Measurements from ENCODE around the gene OTOG. TPM values are rescaled to one million over a fixed set of nuclear protein-coding genes. Genes with fewer than 3 reads are reported as not detected.

The OTOG gene
- polyA plus RNA-seq, 1 experiment = not detected

DNA sequence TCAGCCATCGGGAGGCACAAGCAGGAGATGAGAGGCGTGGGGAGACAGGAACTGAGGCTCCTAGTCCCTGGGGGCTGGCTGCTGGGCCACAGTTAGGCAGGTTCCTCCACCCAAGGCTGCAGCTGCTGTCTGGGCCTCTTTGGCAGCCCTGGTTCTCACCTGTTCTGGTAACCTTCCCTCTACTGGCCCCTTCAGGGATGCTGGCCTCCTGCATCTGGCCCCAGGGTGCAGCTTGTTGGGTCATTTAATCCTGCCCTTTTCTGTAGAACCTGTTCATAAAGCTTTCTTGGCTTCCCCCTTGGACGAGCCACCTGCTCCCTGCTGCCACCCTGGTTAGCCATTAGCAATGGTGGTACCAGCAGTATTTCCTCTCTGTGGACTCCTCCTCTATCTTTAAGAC lies 8.3 kb upstream of the OTOG start:
- TF ChIP-seq, protein P1, sequence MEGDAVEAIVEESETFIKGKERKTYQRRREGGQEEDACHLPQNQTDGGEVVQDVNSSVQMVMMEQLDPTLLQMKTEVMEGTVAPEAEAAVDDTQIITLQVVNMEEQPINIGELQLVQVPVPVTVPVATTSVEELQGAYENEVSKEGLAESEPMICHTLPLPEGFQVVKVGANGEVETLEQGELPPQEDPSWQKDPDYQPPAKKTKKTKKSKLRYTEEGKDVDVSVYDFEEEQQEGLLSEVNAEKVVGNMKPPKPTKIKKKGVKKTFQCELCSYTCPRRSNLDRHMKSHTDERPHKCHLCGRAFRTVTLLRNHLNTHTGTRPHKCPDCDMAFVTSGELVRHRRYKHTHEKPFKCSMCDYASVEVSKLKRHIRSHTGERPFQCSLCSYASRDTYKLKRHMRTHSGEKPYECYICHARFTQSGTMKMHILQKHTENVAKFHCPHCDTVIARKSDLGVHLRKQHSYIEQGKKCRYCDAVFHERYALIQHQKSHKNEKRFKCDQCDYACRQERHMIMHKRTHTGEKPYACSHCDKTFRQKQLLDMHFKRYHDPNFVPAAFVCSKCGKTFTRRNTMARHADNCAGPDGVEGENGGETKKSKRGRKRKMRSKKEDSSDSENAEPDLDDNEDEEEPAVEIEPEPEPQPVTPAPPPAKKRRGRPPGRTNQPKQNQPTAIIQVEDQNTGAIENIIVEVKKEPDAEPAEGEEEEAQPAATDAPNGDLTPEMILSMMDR (IDR thresholded peaks at IDR 0.05; ENCODE audit: insufficient read depth, low read depth, low read length) = no peak
- Histone ChIP-seq H3K4me3 (ENCODE audit: low read depth, low read length) (no peak overlapping the region), H3K36me3 (ENCODE audit: control insufficient read depth, insufficient read depth, low read length) (no peaks in the 10 kb centered on the region), H3K27me3 (ENCODE audit: control insufficient read depth, insufficient read depth, low read length) (peaks cover 9% of the 10 kb centered on the region)
- POLR2A ChIA-PET = no interaction called here
- no peak for DNase-seq (ENCODE audit: low read depth)
- CTCF ChIA-PET = interaction anchor here (0.6 to 1.4 kb wide), 2 partner anchors 10 to 155 kb away, joined by 3 to 4 read pairs; no protein-coding TSS in a partner anchor

DNA sequence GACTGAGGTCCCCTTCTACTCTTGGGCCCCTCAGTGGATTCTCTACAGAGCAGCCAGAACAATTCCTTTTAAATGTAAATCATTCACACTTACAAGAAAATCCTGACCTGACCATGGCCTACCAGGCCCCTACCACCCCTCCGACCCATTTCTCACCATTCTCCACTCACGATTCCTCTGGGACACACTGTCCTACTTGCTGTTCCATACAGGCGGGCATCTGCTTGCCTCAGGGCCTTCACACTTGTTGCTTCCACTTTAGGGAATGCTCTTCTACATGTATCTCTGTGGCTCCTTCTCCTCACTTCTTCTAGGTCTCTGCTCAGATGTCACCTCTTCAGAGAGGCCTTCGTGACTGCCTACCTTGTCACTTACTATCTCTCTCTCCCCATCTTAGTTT lies 6.3 kb upstream of the OTOG start:
- ChIA-PET POLR2A (no interaction called here), CTCF (interaction anchor here (1.4 kb wide), 1 partner anchor 13 kb away, joined by 4 read pairs; no protein-coding TSS in a partner anchor)
- Histone ChIP-seq H3K4me3 (ENCODE audit: low read depth, low read length) (no peak overlapping the region), H3K27me3 (ENCODE audit: control insufficient read depth, insufficient read depth, low read length) (peaks cover 9% of the 10 kb centered on the region), H3K36me3 (ENCODE audit: control insufficient read depth, insufficient read depth, low read length) (no peaks in the 10 kb centered on the region)
- no peak for DNase-seq (ENCODE audit: low read depth)
- TF ChIP-seq, protein P1 (IDR thresholded peaks at IDR 0.05; ENCODE audit: insufficient read depth, low read depth, low read length) = no peak

DNA sequence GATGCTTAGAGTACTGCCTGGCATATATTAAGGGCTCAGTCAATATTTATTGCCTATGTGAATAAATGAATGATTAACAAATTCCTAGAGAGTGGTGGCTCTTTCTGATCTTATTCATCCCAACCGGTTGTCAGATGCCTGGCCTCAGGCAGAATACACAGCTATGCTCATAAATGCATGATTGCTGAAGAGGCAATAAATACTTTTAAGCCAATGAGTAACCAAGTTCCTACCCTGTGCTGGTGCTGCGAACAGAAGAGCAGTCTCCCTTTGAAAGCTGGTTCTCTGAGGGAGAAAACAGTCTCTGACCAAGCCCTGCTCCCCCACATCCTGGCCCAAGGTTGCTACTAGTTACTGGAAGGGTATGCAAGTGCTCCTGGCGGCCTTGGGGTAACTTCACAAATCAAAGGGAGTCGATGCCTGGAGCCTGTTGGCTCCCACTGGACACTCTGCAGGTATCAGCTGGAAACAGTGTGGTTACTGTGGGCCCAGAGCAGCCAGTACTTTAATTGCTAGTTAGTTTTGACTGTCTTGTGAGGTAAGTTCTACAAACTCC lies 5.7 kb upstream of the OTOG start:
- TF ChIP-seq, protein P1 (IDR thresholded peaks at IDR 0.05; ENCODE audit: insufficient read depth, low read depth, low read length) = no peak
- peaks cover 7% of the 10 kb centered on the region for H3K27me3 ChIP-seq (ENCODE audit: control insufficient read depth, insufficient read depth, low read length)
- ChIA-PET CTCF (interaction anchor here (1.3 to 1.4 kb wide), 2 partner anchors 13 to 30 kb away, joined by 3 to 4 read pairs; no protein-coding TSS in a partner anchor), POLR2A (no interaction called here)
- H3K4me3 ChIP-seq (ENCODE audit: low read depth, low read length) = no peak overlapping the region
- no peak for DNase-seq (ENCODE audit: low read depth)
- no peaks in the 10 kb centered on the region for H3K36me3 ChIP-seq (ENCODE audit: control insufficient read depth, insufficient read depth, low read length)

DNA sequence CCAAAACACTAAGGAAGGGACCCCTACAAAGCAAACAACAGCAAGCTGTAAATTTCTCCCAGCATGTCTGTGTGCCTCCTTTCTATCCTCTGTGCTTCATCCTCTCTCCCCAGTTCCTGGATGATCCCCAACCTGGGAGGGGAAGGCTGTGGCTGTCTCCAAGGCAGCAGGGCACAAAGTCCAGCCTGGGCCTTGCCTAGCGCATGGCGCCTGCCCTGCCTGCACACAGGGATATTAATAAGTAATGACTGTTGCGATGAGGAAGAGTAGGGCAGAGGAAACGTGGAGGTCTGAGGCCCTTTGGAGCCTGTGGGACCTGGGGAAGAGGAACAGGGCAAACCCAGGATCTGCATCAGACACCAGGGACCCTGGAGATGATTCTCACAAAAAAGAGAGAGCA lies 4.8 kb upstream of the OTOG start:
- no peak for DNase-seq (ENCODE audit: low read depth)
- Histone ChIP-seq H3K4me3 (ENCODE audit: low read depth, low read length) (no peak overlapping the region), H3K36me3 (ENCODE audit: control insufficient read depth, insufficient read depth, low read length) (no peaks in the 10 kb centered on the region), H3K27me3 (ENCODE audit: control insufficient read depth, insufficient read depth, low read length) (peaks cover 6% of the 10 kb centered on the region)
- ChIA-PET CTCF (interaction anchor here (1.3 to 1.4 kb wide), 2 partner anchors 14 to 31 kb away, joined by 3 to 4 read pairs; no protein-coding TSS in a partner anchor), POLR2A (no interaction called here)
- TF ChIP-seq, protein P1 (IDR thresholded peaks at IDR 0.05; ENCODE audit: insufficient read depth, low read depth, low read length) = no peak

DNA sequence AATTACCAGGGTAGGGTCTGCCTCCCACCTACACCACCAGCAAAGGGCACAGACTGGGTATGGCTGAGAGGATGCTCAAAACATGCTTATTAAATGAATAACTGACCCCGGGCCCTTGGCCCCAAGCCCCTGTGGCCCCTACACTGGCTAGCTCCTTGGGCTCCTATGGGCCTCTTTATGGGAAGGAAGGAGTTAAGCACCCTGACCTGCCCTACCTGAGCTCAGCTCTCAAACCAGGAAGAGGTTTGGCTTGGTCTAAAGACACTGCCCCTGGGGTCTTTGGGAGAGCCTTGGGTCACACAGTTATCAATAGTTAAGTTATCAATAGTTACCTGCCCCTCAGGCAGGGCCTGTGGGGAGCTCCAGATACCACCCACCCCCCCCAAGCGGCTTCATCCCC lies 4.0 kb upstream of the OTOG start:
- H3K27me3 ChIP-seq (ENCODE audit: control insufficient read depth, insufficient read depth, low read length) = peaks cover 7% of the 10 kb centered on the region
- H3K4me3 ChIP-seq (ENCODE audit: low read depth, low read length) = no peak overlapping the region
- TF ChIP-seq, protein P1 (IDR thresholded peaks at IDR 0.05; ENCODE audit: insufficient read depth, low read depth, low read length) = no peak
- ChIA-PET POLR2A (no interaction called here), CTCF (interaction anchor here (1.7 to 2.0 kb wide), 2 partner anchors 15 to 159 kb away, joined by 5 read pairs; no protein-coding TSS in a partner anchor)
- H3K36me3 ChIP-seq (ENCODE audit: control insufficient read depth, insufficient read depth, low read length) = no peaks in the 10 kb centered on the region
- DNase-seq (ENCODE audit: low read depth) = no peak
